GM10248 (cell line): Measurements from ENCODE around the gene SEC62.

Experiments used
- CTCF ChIA-PET: fragments of 300-600 bp; sonication (Branson Sonifier 250); formaldehyde crosslinking; extraction: SDS; loops from one replicate; lab custom pipeline; 2021; ENCODE audit warnings: antibody characterized with exemption; lab: Yijun Ruan, JAX
- POLR2A ChIA-PET: fragments of 350-650 bp; sonication (Branson Sonifier 250); formaldehyde crosslinking; extraction: SDS; loops from one replicate; lab custom pipeline; 2020; ENCODE audit warnings: antibody characterized with exemption; lab: Yijun Ruan, JAX
- DNase-seq: peaks from one replicate; pipeline ENCODE4 v3.0.0; 2012; ENCODE audit errors: extremely low spot score
- TF ChIP-seq, protein P1 (sequence below): IDR thresholded peaks from 2 replicates; pipeline ENCODE4 v1.5.1; 2012; ENCODE audit warnings: mild to moderate bottlenecking, low read depth; ENCODE audit errors: extremely low read depth, missing control alignments, control extremely low read depth

Gene SEC62

DNA sequence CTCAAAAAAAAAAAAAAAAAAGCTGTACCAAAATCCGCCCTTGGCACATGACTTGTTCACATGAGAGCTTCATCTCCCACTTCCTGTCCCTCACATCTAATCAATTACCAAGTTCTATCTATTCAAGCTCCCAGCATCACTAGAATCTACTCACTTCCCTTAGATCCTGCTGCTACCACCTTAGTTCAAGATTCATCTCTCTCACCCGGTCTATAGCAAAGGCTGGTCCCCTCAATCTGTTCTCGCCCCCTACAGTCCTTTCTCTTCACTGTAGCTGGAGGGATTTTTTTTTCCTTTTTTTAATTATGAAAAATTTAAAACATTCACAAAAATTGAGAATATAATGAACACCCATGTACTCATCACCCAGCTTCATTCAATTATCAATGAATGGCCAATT, 54.5 kb downstream of the SEC62 start:
- CTCF ChIA-PET, result interaction anchor here (0.7 to 2.7 kb wide), 16 partner anchors 9 to 158 kb away, joined by 3 to 9 read pairs (median 4); partner anchors contain the start of genes GPR160, SAMD7 and SEC62
- TF ChIP-seq, protein P1, sequence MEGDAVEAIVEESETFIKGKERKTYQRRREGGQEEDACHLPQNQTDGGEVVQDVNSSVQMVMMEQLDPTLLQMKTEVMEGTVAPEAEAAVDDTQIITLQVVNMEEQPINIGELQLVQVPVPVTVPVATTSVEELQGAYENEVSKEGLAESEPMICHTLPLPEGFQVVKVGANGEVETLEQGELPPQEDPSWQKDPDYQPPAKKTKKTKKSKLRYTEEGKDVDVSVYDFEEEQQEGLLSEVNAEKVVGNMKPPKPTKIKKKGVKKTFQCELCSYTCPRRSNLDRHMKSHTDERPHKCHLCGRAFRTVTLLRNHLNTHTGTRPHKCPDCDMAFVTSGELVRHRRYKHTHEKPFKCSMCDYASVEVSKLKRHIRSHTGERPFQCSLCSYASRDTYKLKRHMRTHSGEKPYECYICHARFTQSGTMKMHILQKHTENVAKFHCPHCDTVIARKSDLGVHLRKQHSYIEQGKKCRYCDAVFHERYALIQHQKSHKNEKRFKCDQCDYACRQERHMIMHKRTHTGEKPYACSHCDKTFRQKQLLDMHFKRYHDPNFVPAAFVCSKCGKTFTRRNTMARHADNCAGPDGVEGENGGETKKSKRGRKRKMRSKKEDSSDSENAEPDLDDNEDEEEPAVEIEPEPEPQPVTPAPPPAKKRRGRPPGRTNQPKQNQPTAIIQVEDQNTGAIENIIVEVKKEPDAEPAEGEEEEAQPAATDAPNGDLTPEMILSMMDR, result peak; percentile 23
- POLR2A ChIA-PET, result no interaction called here
- DNase-seq, result no peak

DNA sequence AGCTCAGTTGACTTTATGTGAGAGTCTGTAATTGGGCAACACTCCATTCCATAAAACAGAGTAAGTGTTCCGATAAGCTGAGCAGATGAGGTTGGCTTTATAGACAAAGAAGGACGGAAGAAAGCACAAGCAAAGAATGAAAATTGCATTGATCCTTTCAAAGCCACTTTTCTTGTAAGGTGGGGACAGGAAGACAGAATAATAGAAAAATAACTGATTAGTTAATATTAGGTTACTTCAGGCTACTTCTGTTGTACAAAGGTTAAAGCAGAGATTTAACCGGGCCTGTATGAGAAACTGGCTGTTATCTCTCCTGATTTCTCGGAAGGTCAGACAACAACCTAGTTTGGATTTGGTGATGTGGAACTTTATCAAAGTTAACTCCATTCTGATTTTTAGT, 55.7 kb downstream of the SEC62 start:
- DNase-seq, result no peak
- POLR2A ChIA-PET, result no interaction called here
- TF ChIP-seq, protein P1, result no peak
- CTCF ChIA-PET, result interaction anchor here (1.0 to 2.7 kb wide), 6 partner anchors 9 to 55 kb away, joined by 3 to 6 read pairs (median 4); no protein-coding TSS in a partner anchor

GRCh38 chr3:170023165-170023564, 56.6 kb downstream of the SEC62 start:
- no peak for DNase-seq
- CTCF ChIA-PET, result interaction anchor here (0.6 to 2.0 kb wide), 3 partner anchors 11 to 20 kb away, joined by 3 to 6 read pairs (median 3); no protein-coding TSS in a partner anchor
- TF ChIP-seq, protein P1, result no peak
- POLR2A ChIA-PET, result no interaction called here

- ChIA-PET CTCF (interaction anchor here (1.6 kb wide), 1 partner anchor 13 kb away, joined by 3 read pairs; no protein-coding TSS in a partner anchor), POLR2A (no interaction called here)
- DNase-seq, result no peak
- TF ChIP-seq, protein P1, result no peak
Observed at GRCh38 chr3:170024581-170024980, 58.0 kb downstream of the SEC62 start.

- CTCF ChIA-PET, result no interaction called here
- TF ChIP-seq, protein P1, result no peak
- POLR2A ChIA-PET, result no interaction called here
Observed at GRCh38 chr3:170027233-170028102, 60.9 kb downstream of the SEC62 start.

GRCh38 chr3:170033489-170033888, 66.9 kb downstream of the SEC62 start:
- ChIA-PET POLR2A (no interaction called here), CTCF (interaction anchor here (0.9 to 1.8 kb wide), 3 partner anchors 10 to 19 kb away, joined by 3 to 5 read pairs (median 3); no protein-coding TSS in a partner anchor)
- TF ChIP-seq, protein P1, result no peak
- DNase-seq, result no peak

More at GRCh38 chr3:170027233-170028102, 60.9 kb downstream of the SEC62 start:
- no peak for DNase-seq
